Body of pancreas (tissue), 4 donors: Measurements from ENCODE around the gene SLC12A7.

Experiments
- POLR2A ChIP-seq, 3 donors: fragments of 450-650 bp; IDR thresholded peaks; one replicate each; pipeline ENCODE4 v1.6.1; 2016; ENCODE audit warnings: antibody characterized with exemption in 3 of 3, mild to moderate bottlenecking in 2 of 3
- TF ChIP-seq, protein P1 (sequence below), 7 experiments: fragments of 450-650 bp in 4 of 7; fragments of 200-600 bp in 3 of 7; sonication (generic) in 3 of 7; IDR thresholded peaks; one replicate each; pipeline ENCODE4 v1.5.1; 2016 to 2019; ENCODE audit warnings: antibody characterized with exemption in 7 of 7

DNA sequence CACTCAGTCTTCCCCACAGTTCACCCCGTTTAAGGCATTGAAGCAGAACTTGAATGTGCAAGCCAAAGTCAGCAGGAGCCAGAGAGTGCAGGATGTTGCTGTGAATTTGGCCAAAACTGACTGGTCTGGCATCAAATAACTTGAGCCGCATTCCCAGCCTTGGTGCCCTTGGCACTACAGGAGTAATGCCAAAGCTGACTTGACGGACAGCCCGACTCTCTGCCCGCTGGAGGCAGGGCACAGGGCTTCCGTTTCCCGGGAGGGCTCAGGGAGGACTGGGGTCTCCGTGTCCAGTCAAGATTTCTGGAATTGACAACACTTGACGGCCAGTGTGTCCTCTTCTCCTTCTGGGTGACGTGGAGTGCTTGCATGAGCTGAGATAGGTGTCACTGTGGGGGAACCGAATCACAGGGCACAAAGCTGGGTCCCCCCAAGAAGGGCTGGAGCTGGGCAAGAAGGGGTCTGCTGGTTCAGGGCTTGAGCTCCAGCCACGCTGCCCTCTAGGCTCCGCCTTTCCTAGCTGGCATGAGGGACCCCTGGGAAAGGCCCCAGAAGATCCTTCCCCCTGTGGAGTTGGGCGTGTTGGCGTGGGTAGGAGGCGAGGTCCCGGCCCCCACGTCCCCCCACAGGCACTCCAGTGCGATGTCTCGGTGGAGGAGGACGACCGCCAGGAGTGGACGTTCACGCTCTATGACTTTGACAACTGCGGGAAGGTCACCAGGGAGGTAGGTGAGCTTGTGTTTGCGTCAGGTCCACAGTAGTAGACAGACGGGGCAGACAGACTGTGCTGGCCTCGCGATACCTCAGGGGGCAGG lies 78.0 kb downstream of the SLC12A7 start:
- TF ChIP-seq, protein P1, sequence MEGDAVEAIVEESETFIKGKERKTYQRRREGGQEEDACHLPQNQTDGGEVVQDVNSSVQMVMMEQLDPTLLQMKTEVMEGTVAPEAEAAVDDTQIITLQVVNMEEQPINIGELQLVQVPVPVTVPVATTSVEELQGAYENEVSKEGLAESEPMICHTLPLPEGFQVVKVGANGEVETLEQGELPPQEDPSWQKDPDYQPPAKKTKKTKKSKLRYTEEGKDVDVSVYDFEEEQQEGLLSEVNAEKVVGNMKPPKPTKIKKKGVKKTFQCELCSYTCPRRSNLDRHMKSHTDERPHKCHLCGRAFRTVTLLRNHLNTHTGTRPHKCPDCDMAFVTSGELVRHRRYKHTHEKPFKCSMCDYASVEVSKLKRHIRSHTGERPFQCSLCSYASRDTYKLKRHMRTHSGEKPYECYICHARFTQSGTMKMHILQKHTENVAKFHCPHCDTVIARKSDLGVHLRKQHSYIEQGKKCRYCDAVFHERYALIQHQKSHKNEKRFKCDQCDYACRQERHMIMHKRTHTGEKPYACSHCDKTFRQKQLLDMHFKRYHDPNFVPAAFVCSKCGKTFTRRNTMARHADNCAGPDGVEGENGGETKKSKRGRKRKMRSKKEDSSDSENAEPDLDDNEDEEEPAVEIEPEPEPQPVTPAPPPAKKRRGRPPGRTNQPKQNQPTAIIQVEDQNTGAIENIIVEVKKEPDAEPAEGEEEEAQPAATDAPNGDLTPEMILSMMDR (IDR thresholded peaks at IDR 0.05) = no peak
- no peak for TF ChIP-seq POLR2A (IDR thresholded peaks at IDR 0.05)
